GM21526 (cell line): ENCODE measurements around the gene MAP3K3.

Experiments
- ATAC-seq: cut with Tn5 transposase; IDR thresholded peaks from one replicate; pipeline ENCODE4 v1.9.1; 2021; ENCODE audit warnings: moderate library complexity; ENCODE audit not compliant: unreplicated experiment, low FRiP score

The MAP3K3 gene

DNA sequence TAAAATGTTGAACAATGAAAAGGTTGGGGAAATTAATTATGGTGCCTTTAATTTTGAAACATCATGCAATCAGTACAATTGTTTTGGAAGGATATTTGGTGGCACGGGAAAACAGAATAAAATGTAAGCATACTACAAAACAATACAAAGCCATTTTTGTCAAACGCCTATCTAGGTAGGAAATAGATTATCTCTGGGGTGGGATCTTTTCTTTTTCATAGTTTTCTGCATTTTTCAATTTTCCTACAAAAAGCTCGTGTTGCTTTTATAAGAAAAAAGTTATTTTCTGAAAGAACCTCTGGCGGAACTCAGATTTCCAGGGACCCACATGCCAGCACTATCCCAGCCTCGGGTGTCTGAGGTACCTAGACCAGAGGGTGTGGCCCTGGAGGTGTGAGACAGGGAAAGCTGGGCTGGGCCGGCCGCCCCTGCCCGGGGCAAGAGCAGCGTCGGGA, 961 bp upstream of the MAP3K3 start:
- no peak for ATAC-seq

DNA sequence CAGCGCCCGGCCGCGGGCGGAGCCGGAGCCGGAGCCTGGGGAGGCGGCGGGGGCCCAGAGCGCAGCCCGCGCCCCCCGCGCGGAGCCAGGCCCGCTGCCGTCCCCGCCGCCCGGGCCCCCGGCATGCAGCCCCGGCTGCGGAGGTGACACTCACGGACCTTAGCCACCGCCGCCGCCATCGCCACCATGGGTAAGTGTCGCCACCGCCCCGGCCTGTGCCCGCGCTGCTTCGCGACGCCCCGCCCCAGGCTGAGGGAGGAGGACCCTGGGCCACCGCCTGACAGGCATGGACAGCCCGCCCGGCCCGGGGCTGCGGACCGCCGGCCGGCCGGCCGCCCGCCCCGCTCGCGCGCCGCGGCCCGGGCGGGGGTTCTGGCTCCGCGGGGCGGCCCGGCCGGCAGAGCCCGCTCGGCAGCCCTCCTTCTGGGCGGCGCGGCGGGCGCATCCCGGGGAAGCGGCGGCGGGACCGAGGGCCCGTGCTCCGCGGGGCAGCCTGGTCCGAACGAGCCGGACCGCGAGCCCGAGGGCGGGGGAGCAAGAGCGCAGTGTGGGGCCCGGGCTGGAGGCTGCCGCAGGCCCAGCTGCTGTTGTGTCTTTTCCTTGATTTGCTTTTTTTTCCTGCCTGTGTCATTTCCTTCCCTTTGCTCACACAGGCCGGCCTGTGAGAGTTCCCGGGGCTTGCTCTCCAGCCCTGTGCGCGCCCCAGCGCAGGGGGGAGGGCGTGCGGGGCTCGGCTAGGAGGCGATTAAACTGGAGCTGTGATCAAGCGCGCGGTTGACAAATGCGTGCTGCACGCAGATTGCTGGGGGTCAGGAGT, 565 bp downstream of the MAP3K3 start:
- peak; percentile 26 for ATAC-seq

DNA sequence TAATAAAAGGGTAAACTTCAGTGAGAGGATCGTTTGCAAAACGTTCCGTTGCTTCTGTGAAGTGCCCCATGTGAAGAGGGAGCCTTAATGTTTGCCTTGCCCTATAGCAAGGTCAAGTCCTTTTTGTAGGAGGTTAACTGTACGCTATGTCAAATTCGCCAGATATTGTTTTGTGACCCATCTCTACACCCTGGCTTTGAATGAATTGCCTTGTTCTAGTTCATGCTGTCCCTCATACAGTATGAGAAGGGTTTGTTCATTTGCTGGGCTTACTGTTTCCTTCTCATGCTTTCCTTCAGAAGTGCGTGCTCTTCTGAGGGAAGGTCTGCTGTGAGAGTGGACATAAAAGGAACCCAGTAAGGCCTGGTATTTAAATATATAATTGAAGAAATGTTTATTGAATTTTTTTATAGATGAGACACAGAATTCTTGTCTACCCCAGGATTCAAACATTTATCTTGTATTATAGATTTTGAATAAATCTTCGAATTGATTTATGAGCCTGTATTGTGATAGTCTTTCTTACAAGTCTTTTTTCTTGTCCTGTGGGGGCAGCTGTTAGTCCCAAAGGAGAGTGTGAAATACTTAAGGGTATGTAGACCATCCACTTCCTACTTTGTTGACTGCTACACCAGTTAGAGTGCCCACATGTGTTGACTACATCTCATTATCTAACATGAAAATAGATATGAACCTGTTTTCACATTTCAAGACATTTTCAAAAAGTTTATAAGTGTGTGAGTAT, 1.7 kb downstream of the MAP3K3 start:
- no peak for ATAC-seq

DNA sequence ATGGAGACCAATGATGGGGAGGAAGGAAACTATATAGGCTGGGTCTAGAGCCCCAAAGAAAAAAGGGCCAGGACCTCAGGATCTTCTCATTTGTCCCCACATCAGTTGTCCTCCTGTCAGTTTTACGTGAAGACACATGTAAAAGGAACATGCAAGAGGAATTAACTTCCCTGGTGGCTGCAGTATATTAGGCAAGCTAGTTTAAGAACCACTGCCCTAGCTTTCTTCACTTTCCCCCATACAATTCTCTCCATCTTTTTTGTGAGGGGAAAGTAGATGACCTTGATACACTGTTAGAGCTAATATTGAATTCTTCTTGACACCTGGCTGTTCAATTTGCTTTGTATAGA, 2.3 kb downstream of the MAP3K3 start:
- ATAC-seq: no peak

DNA sequence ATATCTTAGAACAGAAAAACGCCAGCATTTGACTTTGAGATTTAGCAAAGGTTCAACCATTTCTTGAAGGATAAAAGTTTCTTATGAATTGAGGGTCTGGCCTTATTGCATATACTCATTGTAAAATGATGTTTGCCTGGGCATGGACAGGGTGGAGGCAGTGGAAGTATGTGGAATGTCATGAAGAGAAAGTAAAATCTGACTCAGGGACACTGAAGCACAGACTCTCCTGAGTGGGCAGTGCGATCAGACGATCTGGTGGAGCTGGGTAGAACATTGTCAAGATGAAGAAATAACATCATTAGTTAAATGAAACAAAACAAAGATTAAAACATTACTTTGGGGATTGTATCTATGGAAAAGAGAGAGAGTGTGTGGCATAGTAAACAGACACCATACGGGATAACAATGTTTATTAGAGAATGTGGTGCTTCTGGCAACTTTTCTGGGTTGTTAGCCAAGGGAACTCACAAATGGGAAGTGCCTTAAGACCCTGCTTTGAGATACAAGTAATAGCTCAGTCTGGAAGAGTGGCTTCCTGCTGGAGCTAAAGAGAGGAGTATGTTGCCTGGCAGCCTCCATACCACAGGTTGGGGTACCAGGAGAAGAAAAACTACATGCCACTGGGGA, 4.4 kb downstream of the MAP3K3 start:
- no peak for ATAC-seq

DNA sequence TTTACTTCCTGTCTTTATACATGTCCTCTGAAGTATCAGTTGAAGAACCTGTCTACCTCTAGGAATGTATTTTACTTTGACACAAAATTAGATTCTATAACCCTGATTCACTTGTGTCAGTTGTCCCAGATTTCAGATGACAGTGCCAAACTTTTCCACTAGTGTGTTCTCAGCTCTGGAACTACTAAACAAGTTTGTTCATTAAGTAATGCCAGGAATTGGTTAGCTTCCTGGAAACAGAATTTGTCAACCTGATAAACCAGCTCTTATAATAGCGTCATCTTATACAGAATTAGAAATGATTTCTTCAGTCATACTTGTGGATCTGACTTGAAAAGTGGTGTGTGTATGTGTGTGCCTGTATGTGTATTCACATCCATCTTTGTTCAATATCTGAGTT, 7.4 kb downstream of the MAP3K3 start:
- no peak for ATAC-seq

DNA sequence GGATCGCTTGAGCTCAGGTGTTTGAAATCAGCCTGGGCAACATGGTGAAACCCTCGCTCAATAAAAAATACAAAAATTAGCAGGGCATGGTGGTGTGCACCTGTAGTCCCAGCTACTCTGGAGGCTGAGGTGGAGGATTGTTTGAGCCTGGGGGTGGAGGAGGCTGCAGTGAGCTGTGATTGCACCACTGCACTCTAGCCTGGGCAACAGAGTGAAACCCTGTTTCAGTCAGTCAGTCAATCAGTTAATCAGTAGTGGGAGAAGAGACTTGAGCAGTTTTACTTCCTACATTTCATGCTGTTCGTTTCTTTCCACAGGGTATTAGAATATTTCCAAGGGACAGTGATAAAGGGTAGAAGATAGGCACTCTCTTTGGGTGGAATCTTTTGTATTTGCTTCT, 8.8 kb downstream of the MAP3K3 start:
- no peak for ATAC-seq

DNA sequence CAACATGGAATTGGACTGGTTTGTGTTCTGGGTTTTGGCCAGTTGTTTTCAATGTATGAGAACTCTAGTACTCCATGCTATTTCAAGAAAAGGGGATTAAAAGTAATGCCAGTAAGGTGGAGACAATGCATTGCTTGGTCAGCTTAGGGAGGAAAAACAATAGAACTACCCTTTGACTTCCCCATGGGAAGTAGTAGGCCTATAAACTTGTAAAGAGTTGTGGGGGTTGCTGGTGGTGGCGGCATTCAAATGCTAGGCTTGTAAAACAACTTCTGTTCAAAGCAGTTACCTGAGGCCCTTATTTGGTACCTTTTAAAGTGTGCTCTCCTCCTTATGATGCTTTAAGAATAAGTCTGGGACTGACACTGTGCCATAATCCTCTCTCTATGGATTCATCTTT, 9.4 kb downstream of the MAP3K3 start:
- no peak for ATAC-seq

DNA sequence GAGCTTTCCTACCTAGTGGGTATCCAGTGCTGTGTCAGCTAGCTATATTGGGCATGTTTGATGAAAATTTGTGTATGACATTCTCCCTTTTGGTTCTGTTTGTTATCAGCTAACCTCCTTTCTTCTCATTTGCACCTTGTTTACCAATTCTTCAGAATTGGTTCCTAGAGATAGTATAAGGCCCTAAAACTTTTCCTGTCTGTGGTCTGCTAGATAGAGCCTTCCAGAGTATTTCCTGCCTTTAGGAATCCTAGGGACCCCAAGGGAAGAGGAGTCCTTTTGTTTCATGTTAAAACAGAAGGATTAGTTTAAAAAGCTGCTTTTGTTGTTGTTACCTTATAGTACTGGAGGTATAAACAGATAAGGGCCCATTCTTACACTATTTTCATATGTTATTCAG, 11.5 kb downstream of the MAP3K3 start:
- no peak for ATAC-seq

DNA sequence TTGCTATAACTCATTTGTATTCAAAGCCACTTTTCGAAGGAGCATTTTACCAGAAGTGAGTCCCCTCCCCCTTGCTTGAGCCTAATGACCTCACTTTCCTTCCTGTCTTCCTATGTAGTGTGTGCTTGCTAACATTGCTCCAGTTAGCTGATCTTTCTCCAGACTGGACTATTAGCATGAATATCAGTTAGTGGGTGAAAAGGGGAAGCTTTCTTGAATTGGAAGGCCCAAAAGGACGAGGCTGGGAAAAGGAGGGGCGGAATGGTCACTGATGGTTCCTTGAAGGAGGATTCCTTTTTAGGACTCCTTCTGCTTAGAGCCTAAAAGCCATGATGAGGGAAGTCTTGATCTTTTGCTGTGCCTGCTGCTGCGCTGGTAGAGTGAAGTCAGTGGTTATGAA, 11.9 kb downstream of the MAP3K3 start:
- ATAC-seq: no peak

DNA sequence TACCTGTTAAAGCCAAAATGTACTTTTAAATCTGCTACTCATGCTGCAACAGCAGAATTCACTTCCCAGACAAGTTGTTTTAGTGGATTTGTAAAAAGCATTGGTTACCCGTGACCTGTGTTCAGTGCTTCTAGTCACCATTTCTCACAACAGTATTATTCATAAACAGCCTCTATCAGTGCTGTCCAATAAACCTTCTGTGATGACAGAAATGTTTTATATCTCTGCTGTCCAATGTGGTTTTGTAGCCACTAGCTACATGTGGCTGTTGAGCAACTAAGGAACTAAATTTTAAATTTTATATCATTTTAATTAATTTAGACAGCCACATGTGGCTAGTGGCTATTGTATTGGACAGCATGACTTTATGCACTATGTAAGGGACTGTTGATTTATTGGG, 12.6 kb downstream of the MAP3K3 start:
- no peak for ATAC-seq

DNA sequence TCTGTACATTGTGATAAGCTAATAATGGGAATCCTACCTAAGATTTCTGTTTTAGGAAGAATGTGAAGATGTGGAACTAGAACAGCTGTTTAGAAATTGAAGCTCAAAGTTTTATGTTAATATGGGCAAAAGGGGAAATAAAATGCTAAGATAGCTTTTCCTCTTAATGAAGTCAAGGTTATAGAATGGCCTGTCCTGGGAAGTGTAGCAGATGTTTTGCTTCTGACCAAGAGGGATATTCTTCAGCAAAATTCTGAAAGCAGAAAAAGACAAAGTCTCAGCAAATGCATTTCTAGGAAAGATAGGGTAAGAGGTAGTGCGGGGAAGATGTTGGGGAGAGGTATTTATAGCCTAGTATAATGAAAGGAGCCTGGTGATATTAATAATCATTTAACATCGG, 13.1 kb downstream of the MAP3K3 start:
- ATAC-seq: no peak

DNA sequence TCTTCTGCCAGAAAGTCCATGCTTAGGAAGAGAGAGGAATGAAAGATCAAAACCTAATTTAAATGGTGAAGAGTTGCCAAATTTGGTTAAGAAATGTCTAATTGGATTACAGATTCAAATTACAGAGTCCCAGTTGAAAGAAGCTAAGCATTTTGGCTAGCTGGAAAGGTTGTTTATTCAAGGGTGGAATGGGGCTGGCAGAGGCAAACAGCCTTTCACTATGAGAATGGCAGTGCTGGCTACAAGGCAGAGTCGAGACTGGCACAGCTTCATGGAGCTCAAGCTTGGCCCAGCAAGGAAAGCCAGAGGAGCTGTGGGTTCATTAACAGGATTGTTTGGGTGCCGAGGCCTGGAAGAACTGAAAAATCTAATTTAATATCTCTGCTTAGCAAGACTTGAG, 13.6 kb downstream of the MAP3K3 start:
- ATAC-seq: no peak

DNA sequence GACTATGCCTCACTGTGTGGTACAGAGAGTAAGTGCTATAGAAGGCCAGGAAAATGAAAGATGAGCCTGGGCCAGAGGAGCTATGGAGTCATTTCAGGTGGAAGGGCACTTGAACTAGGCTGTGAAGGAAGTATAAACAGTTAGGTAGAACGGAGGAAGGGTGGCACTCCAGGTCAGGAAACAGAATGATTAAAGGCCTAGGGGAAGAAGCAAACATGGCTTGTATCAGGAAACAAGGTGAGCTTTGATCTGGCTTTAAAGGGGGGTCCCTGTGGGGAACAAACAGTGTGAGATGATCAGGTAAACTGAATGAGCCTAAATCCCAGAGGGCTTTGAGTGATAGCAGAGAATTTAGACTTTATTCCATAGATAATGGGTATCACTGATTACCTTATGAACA, 16.9 kb downstream of the MAP3K3 start:
- ATAC-seq: no peak

DNA sequence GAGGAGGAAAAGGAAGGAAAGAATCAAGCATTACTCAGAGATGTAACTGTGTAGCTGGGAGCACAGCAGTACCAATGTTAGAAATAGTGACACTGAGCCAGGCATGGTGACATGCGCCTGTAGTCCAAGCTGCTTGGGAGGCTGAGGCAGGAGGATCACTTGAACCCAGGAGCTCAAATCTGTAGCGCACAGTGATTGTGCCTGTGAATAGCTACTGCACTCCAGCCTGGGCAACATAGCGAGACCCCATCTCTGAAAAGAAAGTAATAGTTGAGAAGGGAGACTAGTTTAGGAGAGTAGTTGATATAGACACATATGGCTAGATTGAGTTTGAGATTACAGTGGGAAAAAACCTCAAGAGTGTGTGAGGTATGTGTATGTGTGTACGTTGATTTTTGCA, 17.8 kb downstream of the MAP3K3 start:
- no peak for ATAC-seq

DNA sequence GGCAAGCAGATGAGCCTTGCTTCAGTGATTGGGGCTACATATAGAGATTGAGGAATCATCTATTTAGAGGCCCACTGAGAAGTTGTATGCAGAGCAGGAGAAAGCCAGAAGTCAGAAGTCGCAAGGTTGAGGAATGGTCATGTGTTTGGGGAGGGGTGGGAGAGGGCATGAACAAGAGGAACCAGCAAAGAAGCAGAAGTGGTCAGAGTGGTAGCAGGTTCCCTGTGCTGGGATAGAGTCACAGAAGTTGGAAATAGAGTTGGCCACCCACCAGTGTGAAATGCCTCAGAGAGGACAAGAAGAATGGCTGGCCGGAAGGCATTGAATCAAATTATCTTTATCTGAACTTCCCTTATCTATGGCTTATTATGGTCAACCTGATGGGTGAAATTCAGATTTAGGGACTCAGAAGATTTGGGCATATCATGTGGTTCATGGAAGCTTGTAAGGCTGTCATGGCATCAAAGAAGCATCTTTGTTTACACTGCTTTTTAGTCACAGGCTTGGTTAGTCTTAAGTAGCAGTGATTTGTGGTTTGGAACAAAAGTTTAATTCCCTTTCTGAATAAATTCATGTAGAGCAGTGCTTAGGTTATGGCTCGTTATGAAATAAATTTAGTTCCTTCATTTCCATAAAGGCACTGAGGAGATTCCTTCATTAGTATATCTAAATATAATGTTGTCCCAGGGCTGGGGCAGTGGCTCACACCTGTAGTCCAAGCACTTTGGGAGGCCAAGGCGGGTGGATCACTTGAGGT, 19.7 kb downstream of the MAP3K3 start:
- no peak for ATAC-seq

DNA sequence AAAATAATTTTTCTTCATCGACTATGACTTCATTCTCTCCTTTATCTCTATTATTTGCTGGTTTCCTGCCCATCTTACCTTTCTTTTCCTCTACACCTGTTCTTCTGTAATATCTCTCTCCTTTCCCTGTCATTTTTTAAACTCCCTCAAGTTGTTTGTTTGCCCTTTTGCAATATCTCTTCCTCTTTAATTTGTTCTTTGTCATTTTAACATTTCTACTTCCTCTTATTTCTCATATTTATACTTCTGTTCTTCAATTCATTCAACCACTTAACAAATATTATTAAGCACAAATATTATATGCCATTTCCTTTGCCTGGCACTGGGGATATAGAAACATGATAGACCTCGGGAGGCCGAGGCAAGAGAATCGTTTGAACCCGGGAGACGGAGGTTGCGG, 22.6 kb downstream of the MAP3K3 start:
- no peak for ATAC-seq

DNA sequence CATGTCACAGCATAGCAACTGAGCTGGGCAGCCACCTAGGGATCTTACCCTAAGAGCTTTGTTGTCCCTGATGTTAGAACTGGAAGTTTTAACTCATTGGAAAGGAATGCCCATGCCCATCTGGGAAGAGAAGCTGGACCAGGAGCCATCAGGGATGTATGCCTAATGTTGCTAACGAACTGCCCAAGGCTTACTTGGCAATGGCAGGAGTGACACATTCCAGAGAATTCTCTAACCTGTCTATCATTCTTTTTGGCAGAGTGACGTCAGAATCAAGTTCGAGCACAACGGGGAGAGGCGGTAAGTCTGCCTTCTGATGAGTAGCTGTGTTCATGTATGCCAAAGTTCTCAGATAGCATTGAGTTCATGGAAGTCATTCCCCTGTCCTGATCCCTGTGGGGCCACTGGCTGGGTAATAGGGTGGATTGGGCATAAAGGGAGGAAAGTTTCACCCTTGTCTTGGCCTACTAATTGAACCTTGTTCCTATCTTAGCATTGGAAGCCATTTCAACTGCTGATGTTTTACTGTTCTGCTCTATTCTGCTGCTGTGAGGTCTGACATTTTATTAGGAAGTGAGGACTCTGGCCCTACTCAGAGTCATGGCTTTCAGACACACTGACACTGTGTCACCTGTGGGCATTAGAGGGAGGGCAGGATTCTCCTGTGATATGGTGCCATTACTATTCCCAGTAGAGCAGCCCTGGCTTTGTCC, 23.7 kb downstream of the MAP3K3 start:
- peak; percentile 42 for ATAC-seq

DNA sequence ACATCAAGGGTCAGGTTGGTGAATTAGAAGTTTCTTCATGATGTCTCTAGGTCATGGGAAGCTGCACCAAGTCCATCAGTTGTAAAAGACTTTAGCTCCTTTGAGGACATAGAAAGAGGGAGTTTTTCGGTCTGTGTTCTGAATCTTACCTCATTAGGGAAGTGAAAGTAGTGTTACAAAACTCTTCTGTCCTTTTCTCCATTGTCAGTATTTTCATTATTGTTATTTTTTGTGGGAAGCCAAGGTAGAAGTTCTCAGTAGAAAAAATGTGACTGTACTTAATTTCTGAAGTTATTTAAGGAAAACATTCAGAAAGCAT, 24.2 kb downstream of the MAP3K3 start:
- peak; percentile 75 for ATAC-seq

DNA sequence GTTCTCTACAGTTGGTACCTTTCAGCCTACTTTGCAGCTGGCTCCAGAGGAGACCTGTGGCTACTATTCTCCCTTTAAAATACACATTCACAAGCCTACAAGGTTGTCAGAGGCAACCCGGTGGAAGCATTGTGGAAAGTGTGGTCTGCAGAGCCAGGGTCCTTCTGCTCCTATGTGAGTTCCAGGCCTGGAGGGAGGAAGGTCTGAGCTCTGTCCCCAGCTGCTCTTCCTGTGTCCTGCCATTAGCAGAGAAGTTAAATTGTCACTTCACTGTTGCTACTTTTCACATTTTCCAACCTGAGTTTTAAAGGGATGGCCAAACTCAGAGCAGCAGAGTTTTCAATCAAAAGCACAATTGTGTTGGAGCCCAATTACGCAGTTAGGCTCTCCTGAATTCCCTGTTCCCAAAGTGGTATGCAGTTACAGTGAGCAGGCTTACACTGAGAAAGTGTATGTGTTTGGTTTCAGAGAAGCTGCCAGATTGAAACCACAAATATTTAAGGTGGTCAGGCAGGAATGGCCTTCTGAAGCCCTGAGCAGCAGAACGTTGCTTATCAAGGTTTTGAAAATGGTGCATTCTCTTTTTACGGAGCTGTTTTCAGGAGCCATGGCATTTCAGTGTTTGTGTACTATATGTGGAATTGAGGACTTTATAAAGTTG, 25.0 kb downstream of the MAP3K3 start:
- ATAC-seq: no peak
